Karpas-422 (cell line): ENCODE results near the gene DUSP22. TPM values are rescaled to one million over a fixed set of nuclear protein-coding genes. Genes with fewer than 3 reads are reported as not detected.

Source experiments
- total RNA-seq: library from RNA; depleted of rRNA; stranded (reverse); fragments of >200 nt; shearing (Covaris generic); gene quantifications from 2 replicates; pipeline ENCODE4 v1.2.3, GENCODE V29; 2014; ENCODE audit warnings: low replicate concordance; rRNA removed

DUSP22 gene
- total RNA-seq, 1 experiment from 2014 or later = 13.2 TPM

Other genes starting within 250 kb of the DUSP22 start
- gene IRF4, start 99.3 kb downstream of the DUSP22 start, total RNA-seq = not detected in 2 replicates